OCI-LY1 (cell line): ENCODE results near the gene SEC11A.

Experiments
- CTCF ChIP-seq: fragments of 200-600 bp; sonication (generic), shearing (Covaris generic); IDR thresholded peaks from 2 replicates; pipeline ENCODE4 v1.5.1; 2017; ENCODE audit warnings: mild to moderate bottlenecking, antibody characterized with exemption, low read length, moderate library complexity, mixed read lengths
- EZH2 ChIP-seq: fragments of 200-600 bp; sonication (generic), shearing (Covaris generic); IDR thresholded peaks from 2 replicates; pipeline ENCODE4 v1.8.0; 2017; ENCODE audit warnings: borderline replicate concordance, mixed run types, mild to moderate bottlenecking, antibody characterized with exemption, low read length, moderate library complexity, mixed read lengths

- TF ChIP-seq CTCF (no peak), EZH2 (no peak)
These were observed 55.8 kb downstream of the SEC11A start for GRCh38 chr15:84659904-84660781.
